ENCODE data around the gene ZFP36. TPM values are rescaled to one million over a fixed set of nuclear protein-coding genes. Genes with fewer than 3 reads are reported as not detected.

Gene ZFP36
- total and polyA plus RNA-seq, 2 donors (not counting 1 experiment from before 2014, with no cell fraction given) = 5.6 to 11.4 TPM

DNA sequence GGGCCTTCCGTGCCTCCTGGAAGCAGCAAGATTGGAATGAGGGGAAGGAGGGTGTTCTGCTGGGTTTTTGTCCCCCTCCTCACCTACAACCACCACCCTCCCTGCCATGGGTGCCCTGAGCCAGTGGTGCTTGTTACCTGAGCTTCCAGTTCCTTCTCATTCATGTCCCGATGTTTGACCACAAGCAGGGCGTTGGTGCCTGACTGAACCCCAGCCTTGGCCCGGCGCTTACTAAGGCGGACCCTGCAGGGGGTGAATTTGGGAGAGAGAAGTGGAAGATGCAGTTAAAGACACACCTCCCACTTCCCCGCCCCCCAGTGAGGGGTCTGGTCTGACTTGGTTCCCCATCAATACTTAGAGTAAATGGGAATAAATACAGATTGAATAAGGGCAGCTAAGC is 20.1 kb upstream of the ZFP36 start:
- no peaks in the 10 kb centered on the region for H3K9me3 ChIP-seq (ENCODE audit: control insufficient read depth, insufficient read depth, low read depth, low read length)
- no peak overlapping the region for H3K4me3 ChIP-seq (replicated peaks in 1 of 4; ENCODE audit: control extremely low read depth in 1 of 4, insufficient read depth in 1 of 4, low read depth in 3 of 4, low read length in 4 of 4)
- no peak overlapping the region for H3K4me2 ChIP-seq (ENCODE audit: extremely low read depth, insufficient read depth, low read length)
- peaks cover 8% of the 10 kb centered on the region for H3K4me1 ChIP-seq (ENCODE audit: control insufficient read depth, extremely low read depth, insufficient read depth, low read length)
- peaks cover 36% of the 10 kb centered on the region for H3K36me3 ChIP-seq (ENCODE audit: control insufficient read depth, insufficient read depth, low read length)
- no peaks in the 10 kb centered on the region for H4K20me1 ChIP-seq (ENCODE audit: control insufficient read depth, extremely low read depth, insufficient read depth, low read length)
- H3K79me2 ChIP-seq (ENCODE audit: control insufficient read depth, insufficient read depth, low read length) = peaks cover 18% of the 10 kb centered on the region
- H3K27ac ChIP-seq (ENCODE audit: insufficient read depth, low read length) = no peak overlapping the region
- DNase-seq (ENCODE audit: low read depth in 2 of 2) = no peak
- no peak overlapping the region for H3K9ac ChIP-seq (ENCODE audit: insufficient read depth, low read length)
- TF ChIP-seq CTCF (conservative IDR thresholded peaks at IDR 0.05 in 1 of 2, IDR thresholded peaks at IDR 0.05 in 1 of 2; ENCODE audit: low read depth in 1 of 2, low read length in 2 of 2) = no peak
- no peak for TF ChIP-seq EZH2 (IDR thresholded peaks at IDR 0.05; ENCODE audit: low read length, missing control alignments)
- no peaks in the 10 kb centered on the region for H3K27me3 ChIP-seq (ENCODE audit: control insufficient read depth, insufficient read depth, low read length)
- no peak overlapping the region for H2AFZ ChIP-seq (ENCODE audit: low read length)

DNA sequence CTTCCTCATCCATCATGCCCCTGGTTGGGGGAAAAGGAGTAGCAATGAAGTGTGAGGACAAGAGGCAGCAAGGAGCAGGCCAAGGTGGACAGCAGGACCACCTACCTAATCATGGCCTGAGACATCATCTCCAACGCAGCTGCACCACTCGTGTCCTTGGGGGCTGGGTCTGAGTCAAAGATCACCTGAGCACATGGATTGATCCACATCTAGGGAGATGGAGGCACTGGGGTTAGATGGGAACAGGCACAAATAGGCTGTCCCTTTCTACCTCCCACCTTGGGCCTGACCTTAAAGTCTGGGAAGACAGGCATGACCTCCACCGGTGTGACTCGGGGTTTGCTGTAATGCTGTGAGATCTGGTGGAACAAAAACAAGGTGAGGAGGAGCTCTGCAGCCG is 18.0 kb upstream of the ZFP36 start:
- Histone ChIP-seq H4K20me1 (ENCODE audit: control insufficient read depth, extremely low read depth, insufficient read depth, low read length) (no peaks in the 10 kb centered on the region), H3K4me3 (replicated peaks in 1 of 4; ENCODE audit: control extremely low read depth in 1 of 4, insufficient read depth in 1 of 4, low read depth in 3 of 4, low read length in 4 of 4) (no peak overlapping the region), H3K9me3 (ENCODE audit: control insufficient read depth, insufficient read depth, low read depth, low read length) (no peaks in the 10 kb centered on the region), H3K27ac (ENCODE audit: insufficient read depth, low read length) (no peak overlapping the region), H3K4me2 (ENCODE audit: extremely low read depth, insufficient read depth, low read length) (no peak overlapping the region), H3K27me3 (ENCODE audit: control insufficient read depth, insufficient read depth, low read length) (no peaks in the 10 kb centered on the region), H3K4me1 (ENCODE audit: control insufficient read depth, extremely low read depth, insufficient read depth, low read length) (peaks cover 10% of the 10 kb centered on the region), H3K9ac (ENCODE audit: insufficient read depth, low read length) (no peak overlapping the region), H3K79me2 (ENCODE audit: control insufficient read depth, insufficient read depth, low read length) (peaks cover 27% of the 10 kb centered on the region), H2AFZ (ENCODE audit: low read length) (no peak overlapping the region), H3K36me3 (ENCODE audit: control insufficient read depth, insufficient read depth, low read length) (peaks cover 32% of the 10 kb centered on the region)
- TF ChIP-seq EZH2 (IDR thresholded peaks at IDR 0.05; ENCODE audit: low read length, missing control alignments) = no peak
- no peak for TF ChIP-seq CTCF (conservative IDR thresholded peaks at IDR 0.05 in 1 of 2, IDR thresholded peaks at IDR 0.05 in 1 of 2; ENCODE audit: low read depth in 1 of 2, low read length in 2 of 2)
- no peak for DNase-seq (ENCODE audit: low read depth in 2 of 2)

- Histone ChIP-seq H3K9me3 (ENCODE audit: control insufficient read depth, insufficient read depth, low read depth, low read length) (no peaks in the 10 kb centered on the region), H3K4me1 (ENCODE audit: control insufficient read depth, extremely low read depth, insufficient read depth, low read length) (peaks cover 10% of the 10 kb centered on the region), H3K27me3 (ENCODE audit: control insufficient read depth, insufficient read depth, low read length) (no peaks in the 10 kb centered on the region), H4K20me1 (ENCODE audit: control insufficient read depth, extremely low read depth, insufficient read depth, low read length) (no peaks in the 10 kb centered on the region), H3K27ac (ENCODE audit: insufficient read depth, low read length) (peak overlapping the region; percentile 99), H2AFZ (ENCODE audit: low read length) (no peak overlapping the region), H3K9ac (ENCODE audit: insufficient read depth, low read length) (peak overlapping the region; percentile 98), H3K4me3 (replicated peaks in 1 of 4; ENCODE audit: control extremely low read depth in 1 of 4, insufficient read depth in 1 of 4, low read depth in 3 of 4, low read length in 4 of 4) (peak overlapping the region; percentile 77 to 98 (median 92)), H3K36me3 (ENCODE audit: control insufficient read depth, insufficient read depth, low read length) (peaks cover 34% of the 10 kb centered on the region), H3K4me2 (ENCODE audit: extremely low read depth, insufficient read depth, low read length) (peak overlapping the region; percentile 98), H3K79me2 (ENCODE audit: control insufficient read depth, insufficient read depth, low read length) (peaks cover 27% of the 10 kb centered on the region)
- TF ChIP-seq EZH2 (IDR thresholded peaks at IDR 0.05; ENCODE audit: low read length, missing control alignments) (no peak), CTCF (conservative IDR thresholded peaks at IDR 0.05 in 1 of 2, IDR thresholded peaks at IDR 0.05 in 1 of 2; ENCODE audit: low read depth in 1 of 2, low read length in 2 of 2) (no peak)
- DNase-seq (ENCODE audit: low read depth in 2 of 2) = no peak
Observed at GRCh38 chr19:39389631-39390414, 16.8 kb upstream of the ZFP36 start.

Data from fibroblast of lung (primary cell).